Tibial nerve (tissue), 4 donors: Measurements from ENCODE around the gene FAM107B. TPM values are rescaled to one million over a fixed set of nuclear protein-coding genes. Genes with fewer than 3 reads are reported as not detected.

Source experiments
- DNase-seq, 2 donors: peaks; one replicate each; pipeline ENCODE4 v3.0.0-alpha.2; 2019; ENCODE audit warnings: low spot score in 2 of 2
- H3K27ac ChIP-seq, 4 donors: fragments of 200-600 bp; sonication (generic) in 3 of 4; one replicate each; pipeline ENCODE4 v1.5.1; 2017 to 2019; ENCODE audit warnings: mild to moderate bottlenecking in 1 of 4
- H3K27me3 ChIP-seq, 2 donors: fragments of 200-600 bp; sonication (generic) in 1 of 2; one replicate each; pipeline versions ENCODE4 v1.5.1 to v1.6.0; 2017 to 2019
- H3K36me3 ChIP-seq, 3 donors: fragments of 200-600 bp; sonication (generic); one replicate each; pipeline ENCODE4 v1.5.1; 2018 to 2019
- H3K4me1 ChIP-seq, 4 donors: fragments of 200-600 bp; sonication (generic) in 3 of 4; one replicate each; pipeline ENCODE4 v1.5.1; 2017 to 2019
- H3K4me3 ChIP-seq, 4 donors: fragments of 200-600 bp; sonication (generic) in 3 of 4; one replicate each; pipeline ENCODE4 v1.5.1; 2017 to 2019; ENCODE audit warnings: mild to moderate bottlenecking in 1 of 4, moderate library complexity in 1 of 4
- H3K9me3 ChIP-seq, 4 donors: fragments of 200-600 bp; sonication (generic) in 3 of 4; one replicate each; pipeline ENCODE4 v1.5.1; 2017 to 2019
- EP300 ChIP-seq, 2 donors: sonication (generic); formaldehyde crosslinking; IDR thresholded peaks; one replicate each; pipeline ENCODE4 v1.6.1; 2017; ENCODE audit warnings: antibody characterized with exemption in 2 of 2, mild to moderate bottlenecking in 1 of 2
- POLR2A ChIP-seq, 2 donors: fragments of 450-650 bp; IDR thresholded peaks; one replicate each; pipeline ENCODE4 v1.6.1; 2017; ENCODE audit warnings: antibody characterized with exemption in 2 of 2, mild to moderate bottlenecking in 2 of 2, moderate library complexity in 2 of 2
- WGBS, 2 donors: methylation state at CpG; one replicate each; pipeline ENCODE4 v1.1.5; 2018; 5-methylcytosine and 5-hydroxymethylcytosine counted together
- total RNA-seq, 4 donors: library from RNA; depleted of rRNA; stranded (reverse); fragments of >200 nt; gene quantifications; one replicate each; pipeline ENCODE4 v1.1.0, GENCODE V29; 2016
- TF ChIP-seq, protein P1 (sequence below), 5 experiments: fragments of 200-600 bp in 3 of 5; fragments of 450-650 bp in 2 of 5; sonication (generic) in 3 of 5; IDR thresholded peaks; one replicate each; pipeline ENCODE4 v1.5.1; 2016 to 2019; ENCODE audit warnings: antibody characterized with exemption in 5 of 5, mild to moderate bottlenecking in 3 of 5, moderate library complexity in 2 of 5

Gene FAM107B
- total RNA-seq, 4 donors from 2014 or later: 9.8 to 26.7 (median 16.9) TPM

DNA sequence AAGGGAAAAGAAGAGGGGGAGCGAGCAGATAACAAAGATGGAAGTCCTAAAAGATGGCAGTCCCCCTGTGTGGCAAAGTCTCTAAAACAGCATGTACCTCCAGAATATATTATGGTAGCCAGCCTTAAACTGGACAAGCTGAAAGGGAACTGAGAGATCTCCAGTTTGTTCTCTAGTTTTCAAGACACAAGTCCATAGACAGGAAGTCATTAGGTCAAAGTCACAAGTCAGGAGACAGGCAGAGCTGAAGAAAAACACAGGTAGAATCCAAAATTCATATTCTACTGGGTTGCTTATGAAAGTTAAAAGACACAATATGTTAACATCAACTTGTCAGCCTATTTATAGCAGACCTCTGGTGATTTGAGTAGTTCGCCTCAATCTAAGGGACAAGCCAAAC, 38.7 kb downstream of the FAM107B start:
- Histone ChIP-seq H3K4me1 (peaks cover 0 to 32% (median 15%) of the 10 kb centered on the region in 4 donors), H3K27ac (peak overlapping the region in 2 of 4 donors; percentile 75 to 80)
- 85 to 89% methylated on average over 2 of the region's 2 CpGs for WGBS, 2 donors

DNA sequence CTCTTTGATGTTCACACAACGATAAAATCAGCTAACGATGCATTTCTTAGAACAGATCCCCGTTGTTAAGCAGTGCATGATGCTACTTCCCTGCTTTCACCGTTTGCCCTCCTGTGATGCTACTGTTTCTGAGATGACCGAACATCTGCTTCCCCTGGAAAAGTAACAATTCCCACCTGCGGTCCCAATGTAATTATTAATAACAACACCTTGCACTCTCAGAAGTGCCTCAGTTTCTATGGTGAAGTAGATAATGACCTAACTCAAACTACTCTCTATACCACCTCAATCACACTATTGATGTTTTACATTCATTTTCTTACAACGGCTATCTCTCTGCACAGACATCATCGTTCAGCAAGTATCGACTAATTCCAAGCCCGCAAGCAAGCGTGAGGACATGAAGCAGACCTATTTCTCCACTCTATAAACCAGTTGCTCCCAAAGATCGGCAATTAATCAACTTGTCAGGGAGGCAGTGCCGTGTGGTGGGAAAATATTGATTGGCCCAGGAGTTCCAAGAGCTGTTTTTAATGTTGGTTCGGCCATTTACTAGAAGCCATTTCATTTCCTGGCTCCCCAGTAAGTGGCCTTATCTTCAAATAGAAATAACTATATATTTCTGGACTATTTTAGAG, 42.7 kb downstream of the FAM107B start:
- peaks cover 0 to 30% (median 10%) of the 10 kb centered on the region in 4 donors for H3K4me1 ChIP-seq
- H3K36me3 ChIP-seq: no peaks in the 10 kb centered on the region
- no peaks in the 10 kb centered on the region for H3K9me3 ChIP-seq
- no peak for TF ChIP-seq EP300 (IDR thresholded peaks at IDR 0.05)
- TF ChIP-seq, protein P1, sequence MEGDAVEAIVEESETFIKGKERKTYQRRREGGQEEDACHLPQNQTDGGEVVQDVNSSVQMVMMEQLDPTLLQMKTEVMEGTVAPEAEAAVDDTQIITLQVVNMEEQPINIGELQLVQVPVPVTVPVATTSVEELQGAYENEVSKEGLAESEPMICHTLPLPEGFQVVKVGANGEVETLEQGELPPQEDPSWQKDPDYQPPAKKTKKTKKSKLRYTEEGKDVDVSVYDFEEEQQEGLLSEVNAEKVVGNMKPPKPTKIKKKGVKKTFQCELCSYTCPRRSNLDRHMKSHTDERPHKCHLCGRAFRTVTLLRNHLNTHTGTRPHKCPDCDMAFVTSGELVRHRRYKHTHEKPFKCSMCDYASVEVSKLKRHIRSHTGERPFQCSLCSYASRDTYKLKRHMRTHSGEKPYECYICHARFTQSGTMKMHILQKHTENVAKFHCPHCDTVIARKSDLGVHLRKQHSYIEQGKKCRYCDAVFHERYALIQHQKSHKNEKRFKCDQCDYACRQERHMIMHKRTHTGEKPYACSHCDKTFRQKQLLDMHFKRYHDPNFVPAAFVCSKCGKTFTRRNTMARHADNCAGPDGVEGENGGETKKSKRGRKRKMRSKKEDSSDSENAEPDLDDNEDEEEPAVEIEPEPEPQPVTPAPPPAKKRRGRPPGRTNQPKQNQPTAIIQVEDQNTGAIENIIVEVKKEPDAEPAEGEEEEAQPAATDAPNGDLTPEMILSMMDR (IDR thresholded peaks at IDR 0.05): no peak
- TF ChIP-seq POLR2A (IDR thresholded peaks at IDR 0.05): no peak
- no peaks in the 10 kb centered on the region for H3K27me3 ChIP-seq
- no peak overlapping the region for H3K4me3 ChIP-seq
- DNase-seq: no peak
- 72 to 80% methylated on average over 14 of the region's 14 CpGs for WGBS, 2 donors
- no peak overlapping the region for H3K27ac ChIP-seq

More for the DNA sequence above, 38.7 kb downstream of the FAM107B start:
- TF ChIP-seq EP300 (IDR thresholded peaks at IDR 0.05) (no peak), POLR2A (IDR thresholded peaks at IDR 0.05) (no peak)
- TF ChIP-seq, protein P1 (IDR thresholded peaks at IDR 0.05): no peak
- DNase-seq: no peak
- H3K36me3 ChIP-seq: no peaks in the 10 kb centered on the region
- H3K9me3 ChIP-seq: no peaks in the 10 kb centered on the region
- H3K4me3 ChIP-seq: no peak overlapping the region
- H3K27me3 ChIP-seq: no peaks in the 10 kb centered on the region

DNA sequence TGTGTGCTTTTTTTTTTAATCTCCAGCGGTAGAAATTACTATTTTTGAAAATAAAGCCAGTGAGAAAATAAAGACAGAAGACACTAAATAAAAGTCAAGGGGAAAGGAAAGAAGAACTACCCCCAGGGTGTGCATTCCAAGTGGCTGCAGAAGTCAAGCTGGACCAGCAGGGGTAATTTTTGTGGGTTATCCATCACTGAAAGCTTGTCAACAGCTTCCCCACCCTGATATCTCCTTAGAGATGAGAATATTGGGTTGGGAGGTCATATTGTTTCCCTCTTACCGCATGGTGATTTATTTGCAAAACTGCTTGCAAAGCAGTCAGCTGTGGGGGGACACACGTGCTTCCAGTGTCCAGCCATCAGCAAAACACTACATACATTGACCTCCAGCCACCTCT, 46.4 kb downstream of the FAM107B start:
- TF ChIP-seq, protein P1 (IDR thresholded peaks at IDR 0.05): no peak
- TF ChIP-seq POLR2A (IDR thresholded peaks at IDR 0.05) (no peak), EP300 (IDR thresholded peaks at IDR 0.05) (no peak)
- no peak for DNase-seq
- 47% methylated on average over 3 of the region's 3 CpGs for WGBS, 2 donors
- Histone ChIP-seq H3K27me3 (no peaks in the 10 kb centered on the region), H3K4me3 (no peak overlapping the region), H3K36me3 (no peaks in the 10 kb centered on the region), H3K4me1 (peaks cover 0 to 14% (median 0%) of the 10 kb centered on the region in 4 donors), H3K27ac (no peak overlapping the region), H3K9me3 (no peaks in the 10 kb centered on the region)

DNA sequence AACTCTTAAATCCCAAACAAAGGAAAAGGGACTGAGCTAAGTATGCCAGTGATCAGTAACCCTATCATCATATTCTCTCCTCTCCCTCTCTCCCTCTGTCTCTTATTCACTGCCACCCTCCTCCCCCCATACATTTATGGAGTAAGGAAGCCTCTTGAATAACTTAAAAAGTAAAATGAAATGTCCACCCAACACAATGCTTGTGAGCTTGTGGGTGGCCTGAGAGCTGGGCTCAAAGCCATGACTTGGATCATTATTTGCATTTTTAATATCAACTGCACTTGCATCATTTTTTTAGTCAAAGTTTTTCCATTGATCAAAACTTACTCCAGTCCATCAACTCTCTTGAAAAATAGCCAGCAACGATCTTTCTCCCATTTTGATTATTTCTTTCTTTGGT, 46.8 kb downstream of the FAM107B start:
- TF ChIP-seq, protein P1 (IDR thresholded peaks at IDR 0.05): no peak
- TF ChIP-seq EP300 (IDR thresholded peaks at IDR 0.05): no peak
- peaks cover 0 to 14% (median 0%) of the 10 kb centered on the region in 4 donors for H3K4me1 ChIP-seq
- no peak overlapping the region for H3K27ac ChIP-seq
- no peak overlapping the region for H3K4me3 ChIP-seq
- no peak for DNase-seq
- no peaks in the 10 kb centered on the region for H3K36me3 ChIP-seq
- H3K9me3 ChIP-seq: no peaks in the 10 kb centered on the region
- 16 to 19% methylated on average over 1 of the region's 1 CpG for WGBS, 2 donors
- H3K27me3 ChIP-seq: no peaks in the 10 kb centered on the region

DNA sequence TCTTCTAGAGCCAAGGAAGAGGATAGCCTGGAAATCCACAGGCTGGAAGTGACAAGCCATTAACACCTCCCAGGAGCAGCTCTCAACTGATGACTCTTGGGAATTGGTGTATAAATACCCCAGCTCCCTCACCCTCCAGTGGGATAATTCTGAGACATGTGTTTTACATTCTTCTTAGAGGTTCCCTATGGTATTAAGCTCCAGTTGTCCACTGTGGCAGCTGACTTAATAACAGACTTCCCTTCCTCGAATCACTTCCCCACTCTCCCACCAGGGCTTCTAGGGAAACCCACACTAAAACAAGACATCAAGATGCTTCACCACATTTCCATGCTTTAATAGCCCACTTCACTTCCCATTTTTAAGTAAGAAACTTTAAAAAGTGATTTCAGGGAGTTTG, 47.2 kb downstream of the FAM107B start:
- peaks cover 0 to 14% (median 0%) of the 10 kb centered on the region in 4 donors for H3K4me1 ChIP-seq
- 46 to 49% methylated on average over 1 of the region's 1 CpG for WGBS, 2 donors
- H3K27me3 ChIP-seq: no peaks in the 10 kb centered on the region
- no peak overlapping the region for H3K4me3 ChIP-seq
- no peaks in the 10 kb centered on the region for H3K9me3 ChIP-seq
- DNase-seq: no peak
- no peak for TF ChIP-seq POLR2A (IDR thresholded peaks at IDR 0.05)
- TF ChIP-seq EP300 (IDR thresholded peaks at IDR 0.05): no peak
- TF ChIP-seq, protein P1 (IDR thresholded peaks at IDR 0.05): no peak
- no peak overlapping the region for H3K27ac ChIP-seq
- H3K36me3 ChIP-seq: no peaks in the 10 kb centered on the region
